ENCODE results near the gene OSBPL5. TPM values are rescaled to one million over a fixed set of nuclear protein-coding genes. Genes with fewer than 3 reads are reported as not detected.

OSBPL5 gene
- total RNA-seq, 1 experiment from 2014 or later, result 51.4 TPM

DNA sequence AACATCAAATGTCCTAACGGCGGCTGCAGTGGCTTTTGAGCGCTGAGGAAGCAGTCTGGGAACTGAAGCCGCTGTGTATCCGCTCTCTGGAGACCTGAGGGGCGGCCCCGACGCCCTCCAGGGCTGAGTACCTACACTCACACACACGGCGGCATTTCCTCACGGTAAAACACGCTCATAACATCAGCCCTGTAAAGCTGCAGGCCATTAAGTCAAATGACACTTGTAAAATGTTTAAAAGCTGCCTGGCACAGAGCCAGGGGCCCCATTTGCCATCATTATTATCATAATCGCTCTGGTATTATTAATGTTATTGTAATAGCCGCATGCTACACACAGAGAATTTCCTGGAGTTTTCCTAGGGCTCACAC lies 113.0 kb downstream of the OSBPL5 start:
- no TSS peak for BruUV-seq (replicated peaks)
- DNase-seq (no peak), ATAC-seq (no peak)
- H4K20me1 ChIP-seq (ENCODE audit: low read length), result peaks cover 12% of the 10 kb centered on the region
- H3K9me2 ChIP-seq (replicated peaks; ENCODE audit: low read length), result no peaks in the 10 kb centered on the region
- peaks cover 23% of the 10 kb centered on the region for H3K4me1 ChIP-seq (ENCODE audit: insufficient read depth, low read length)
- H3K27ac ChIP-seq (ENCODE audit: low read length), result no peak overlapping the region
- no peaks in the 10 kb centered on the region for H3K36me3 ChIP-seq (ENCODE audit: low read depth, low read length)
- CTCF ChIA-PET, result interaction anchor here (1.8 kb wide), 1 partner anchor 39 kb away, joined by 9 read pairs; no protein-coding TSS in a partner anchor
- no peak overlapping the region for H3K4me3 ChIP-seq (ENCODE audit: low read length)
- POLR2A ChIA-PET (ENCODE audit: unreplicated experiment), result no interaction called here
- H3K4me2 ChIP-seq (ENCODE audit: low read length), result no peak overlapping the region
- peaks cover 94% of the 10 kb centered on the region for H3K79me2 ChIP-seq (ENCODE audit: low read length)
- no peak for TF ChIP-seq EZH2 (IDR thresholded peaks at IDR 0.05; ENCODE audit: low read length, unreplicated experiment)
- TF ChIP-seq EZH2phosphoT487 (IDR thresholded peaks at IDR 0.05; ENCODE audit: borderline replicate concordance, low read length), result no peak
- no peak overlapping the region for H3K9ac ChIP-seq (ENCODE audit: low read length)
- intact Hi-C loops (cut with micrococcal nuclease), result no loop called here
- H3K9me3 ChIP-seq (ENCODE audit: low read length), result no peaks in the 10 kb centered on the region
- no peak overlapping the region for H2AFZ ChIP-seq (ENCODE audit: low read length)
- H3F3A ChIP-seq (ENCODE audit: low read length, unreplicated experiment), result no peaks in the 10 kb centered on the region
- no peaks in the 10 kb centered on the region for H3K27me3 ChIP-seq (ENCODE audit: low read length)

DNA sequence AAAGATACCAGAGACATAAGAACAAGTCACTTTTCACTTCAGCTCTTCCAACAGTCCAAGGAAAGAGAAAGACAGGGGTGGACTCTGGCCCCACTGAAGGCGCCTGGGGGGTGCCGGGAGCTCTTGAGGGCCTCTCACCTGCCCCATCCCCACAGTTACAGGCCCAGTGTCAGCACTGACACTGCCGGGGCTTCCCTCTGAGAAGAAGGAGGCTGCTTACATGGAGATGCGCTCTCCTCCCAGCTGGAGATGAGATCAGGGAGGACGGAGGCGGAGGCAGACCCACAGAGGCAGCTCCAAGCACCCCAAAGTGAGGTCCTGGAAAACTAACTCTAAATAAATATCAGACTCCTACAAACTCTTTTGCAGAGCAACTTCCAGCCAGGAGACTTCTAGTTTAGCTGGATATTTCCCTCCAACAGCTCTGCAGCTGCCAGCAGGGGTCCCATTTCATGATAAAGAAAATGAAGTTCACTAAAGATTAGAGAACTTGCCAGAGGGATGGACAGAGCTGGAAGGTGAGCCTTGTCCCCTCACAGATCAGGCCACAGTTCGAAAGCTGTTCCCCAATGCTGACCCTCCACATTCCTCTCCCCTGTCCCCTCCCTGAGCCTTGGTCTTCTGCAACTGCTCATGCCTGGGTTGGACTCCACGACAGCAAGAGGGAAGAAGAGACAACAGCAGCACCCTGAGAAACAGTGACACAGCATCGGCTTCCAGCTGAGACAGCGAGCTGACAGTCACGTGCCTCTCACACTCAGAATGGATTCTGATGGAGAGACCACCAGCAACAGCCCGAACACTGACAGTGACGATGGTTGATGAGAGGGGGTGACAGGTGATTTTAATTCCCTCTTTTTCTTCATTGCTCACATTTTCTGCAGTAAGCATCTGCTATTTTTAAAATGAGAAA lies 113.7 kb downstream of the OSBPL5 start:
- Histone ChIP-seq H3K4me1 (ENCODE audit: insufficient read depth, low read length) (peaks cover 23% of the 10 kb centered on the region), H3K9ac (ENCODE audit: low read length) (no peak overlapping the region), H3K27me3 (ENCODE audit: low read length) (no peaks in the 10 kb centered on the region), H2AFZ (ENCODE audit: low read length) (no peak overlapping the region), H3K36me3 (ENCODE audit: low read depth, low read length) (no peaks in the 10 kb centered on the region), H4K20me1 (ENCODE audit: low read length) (peaks cover 12% of the 10 kb centered on the region), H3K9me3 (ENCODE audit: low read length) (no peaks in the 10 kb centered on the region), H3K9me2 (replicated peaks; ENCODE audit: low read length) (no peaks in the 10 kb centered on the region), H3K4me3 (ENCODE audit: low read length) (no peak overlapping the region), H3K79me2 (ENCODE audit: low read length) (peaks cover 92% of the 10 kb centered on the region), H3K4me2 (ENCODE audit: low read length) (no peak overlapping the region), H3K27ac (ENCODE audit: low read length) (no peak overlapping the region), H3F3A (ENCODE audit: low read length, unreplicated experiment) (no peaks in the 10 kb centered on the region)
- CTCF ChIA-PET, result interaction anchor here (1.8 kb wide), 1 partner anchor 40 kb away, joined by 9 read pairs; no protein-coding TSS in a partner anchor
- BruUV-seq (replicated peaks), result no TSS peak
- ATAC-seq (no peak), DNase-seq (no peak)
- POLR2A ChIA-PET (ENCODE audit: unreplicated experiment), result no interaction called here
- intact Hi-C loops (cut with micrococcal nuclease), result no loop called here
- TF ChIP-seq EZH2 (IDR thresholded peaks at IDR 0.05; ENCODE audit: low read length, unreplicated experiment) (no peak), EZH2phosphoT487 (IDR thresholded peaks at IDR 0.05; ENCODE audit: borderline replicate concordance, low read length) (no peak)
- TF ChIP-seq, protein P1, sequence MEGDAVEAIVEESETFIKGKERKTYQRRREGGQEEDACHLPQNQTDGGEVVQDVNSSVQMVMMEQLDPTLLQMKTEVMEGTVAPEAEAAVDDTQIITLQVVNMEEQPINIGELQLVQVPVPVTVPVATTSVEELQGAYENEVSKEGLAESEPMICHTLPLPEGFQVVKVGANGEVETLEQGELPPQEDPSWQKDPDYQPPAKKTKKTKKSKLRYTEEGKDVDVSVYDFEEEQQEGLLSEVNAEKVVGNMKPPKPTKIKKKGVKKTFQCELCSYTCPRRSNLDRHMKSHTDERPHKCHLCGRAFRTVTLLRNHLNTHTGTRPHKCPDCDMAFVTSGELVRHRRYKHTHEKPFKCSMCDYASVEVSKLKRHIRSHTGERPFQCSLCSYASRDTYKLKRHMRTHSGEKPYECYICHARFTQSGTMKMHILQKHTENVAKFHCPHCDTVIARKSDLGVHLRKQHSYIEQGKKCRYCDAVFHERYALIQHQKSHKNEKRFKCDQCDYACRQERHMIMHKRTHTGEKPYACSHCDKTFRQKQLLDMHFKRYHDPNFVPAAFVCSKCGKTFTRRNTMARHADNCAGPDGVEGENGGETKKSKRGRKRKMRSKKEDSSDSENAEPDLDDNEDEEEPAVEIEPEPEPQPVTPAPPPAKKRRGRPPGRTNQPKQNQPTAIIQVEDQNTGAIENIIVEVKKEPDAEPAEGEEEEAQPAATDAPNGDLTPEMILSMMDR (conservative IDR thresholded peaks at IDR 0.05; ENCODE audit: low read depth, low read length), result peak; percentile 30; the same call in 1 of the 2 replicates

DNA sequence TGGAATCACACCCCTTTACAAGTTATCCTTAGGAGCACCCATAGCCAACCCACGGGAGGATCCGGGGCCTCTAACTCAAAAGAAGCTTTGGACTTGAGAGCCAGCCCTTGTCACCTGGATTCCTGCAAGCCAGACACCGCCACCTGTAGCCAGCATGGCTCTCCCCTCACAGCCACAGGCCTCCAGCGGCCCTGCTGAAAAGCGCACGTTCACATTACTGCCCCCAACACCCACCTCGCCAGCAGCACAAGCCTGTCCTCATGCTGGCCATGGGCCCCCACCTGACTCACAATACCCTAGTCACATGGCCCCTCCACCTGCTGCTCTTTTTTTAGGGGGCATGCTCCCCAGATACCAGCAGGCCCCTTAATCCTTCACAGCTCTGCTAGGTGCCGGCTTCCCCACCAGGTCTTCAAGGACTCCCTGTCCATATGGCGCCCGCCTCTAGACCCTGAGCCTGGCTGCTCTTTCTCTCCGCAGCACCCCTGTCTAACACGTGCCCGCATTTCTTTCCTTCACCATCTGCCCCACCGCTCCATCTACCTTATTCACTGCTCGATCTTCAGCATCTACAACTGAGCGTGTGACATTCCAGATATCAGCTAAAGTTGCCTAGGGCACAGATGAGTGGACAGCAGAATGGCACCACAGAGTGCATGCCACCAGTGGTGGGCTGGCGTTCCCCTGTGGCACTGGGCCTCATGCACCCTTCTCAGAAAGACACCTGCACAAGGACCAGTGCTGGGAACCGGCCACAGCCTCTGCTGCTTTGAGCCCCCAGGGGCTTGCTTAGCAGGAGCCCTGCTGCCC lies 114.5 kb downstream of the OSBPL5 start:
- intact Hi-C loops (cut with micrococcal nuclease), result loop anchor here (1.0 kb wide), 1 partner anchor 8 kb away; no protein-coding TSS in a partner anchor
- Histone ChIP-seq H2AFZ (ENCODE audit: low read length) (no peak overlapping the region), H4K20me1 (ENCODE audit: low read length) (peaks cover 8% of the 10 kb centered on the region), H3K4me1 (ENCODE audit: insufficient read depth, low read length) (peaks cover 18% of the 10 kb centered on the region), H3K27me3 (ENCODE audit: low read length) (no peaks in the 10 kb centered on the region), H3K36me3 (ENCODE audit: low read depth, low read length) (no peaks in the 10 kb centered on the region), H3K9ac (ENCODE audit: low read length) (no peak overlapping the region), H3K4me2 (ENCODE audit: low read length) (peak overlapping the region; percentile 76), H3K27ac (ENCODE audit: low read length) (peak overlapping the region; percentile 8; the same call in 1 of the 2 replicates), H3K4me3 (ENCODE audit: low read length) (no peak overlapping the region), H3F3A (ENCODE audit: low read length, unreplicated experiment) (no peaks in the 10 kb centered on the region), H3K9me3 (ENCODE audit: low read length) (no peaks in the 10 kb centered on the region), H3K9me2 (replicated peaks; ENCODE audit: low read length) (no peaks in the 10 kb centered on the region), H3K79me2 (ENCODE audit: low read length) (peaks cover 92% of the 10 kb centered on the region)
- ATAC-seq, result peak; percentile 13; the same call in 1 of the 2 replicates
- BruUV-seq (replicated peaks), result no TSS peak
- TF ChIP-seq, protein P1 (conservative IDR thresholded peaks at IDR 0.05; ENCODE audit: low read depth, low read length), result no peak
- TF ChIP-seq EZH2phosphoT487 (IDR thresholded peaks at IDR 0.05; ENCODE audit: borderline replicate concordance, low read length) (no peak), EZH2 (IDR thresholded peaks at IDR 0.05; ENCODE audit: low read length, unreplicated experiment) (no peak)
- ChIA-PET CTCF (interaction anchor here (1.4 to 1.8 kb wide), 3 partner anchors 13 to 41 kb away, joined by 7 to 13 read pairs (median 9); no protein-coding TSS in a partner anchor), POLR2A (ENCODE audit: unreplicated experiment) (interaction anchor here (0.6 kb wide), 1 partner anchor 11 kb away, joined by 3 read pairs; no protein-coding TSS in a partner anchor)
- no peak for DNase-seq
